Measurements from ENCODE around the gene RAMACL.

The RAMACL gene

GRCh38 chr6:166559211-166559610, 27.3 kb downstream of the RAMACL start:
- ATAC-seq (ENCODE audit: low read depth) = no peak
- H3K9me3 ChIP-seq (ENCODE audit: severe bottlenecking) = no peaks in the 10 kb centered on the region
- no peaks in the 10 kb centered on the region for H3K36me3 ChIP-seq (ENCODE audit: low read depth)
- no peak for DNase-seq (ENCODE audit: low spot score)
- no peak overlapping the region for H3K4me3 ChIP-seq (ENCODE audit: severe bottlenecking)
- H3K4me1 ChIP-seq (ENCODE audit: insufficient read depth, poor library complexity, severe bottlenecking) = peaks cover 24% of the 10 kb centered on the region
- TF ChIP-seq, protein P1, sequence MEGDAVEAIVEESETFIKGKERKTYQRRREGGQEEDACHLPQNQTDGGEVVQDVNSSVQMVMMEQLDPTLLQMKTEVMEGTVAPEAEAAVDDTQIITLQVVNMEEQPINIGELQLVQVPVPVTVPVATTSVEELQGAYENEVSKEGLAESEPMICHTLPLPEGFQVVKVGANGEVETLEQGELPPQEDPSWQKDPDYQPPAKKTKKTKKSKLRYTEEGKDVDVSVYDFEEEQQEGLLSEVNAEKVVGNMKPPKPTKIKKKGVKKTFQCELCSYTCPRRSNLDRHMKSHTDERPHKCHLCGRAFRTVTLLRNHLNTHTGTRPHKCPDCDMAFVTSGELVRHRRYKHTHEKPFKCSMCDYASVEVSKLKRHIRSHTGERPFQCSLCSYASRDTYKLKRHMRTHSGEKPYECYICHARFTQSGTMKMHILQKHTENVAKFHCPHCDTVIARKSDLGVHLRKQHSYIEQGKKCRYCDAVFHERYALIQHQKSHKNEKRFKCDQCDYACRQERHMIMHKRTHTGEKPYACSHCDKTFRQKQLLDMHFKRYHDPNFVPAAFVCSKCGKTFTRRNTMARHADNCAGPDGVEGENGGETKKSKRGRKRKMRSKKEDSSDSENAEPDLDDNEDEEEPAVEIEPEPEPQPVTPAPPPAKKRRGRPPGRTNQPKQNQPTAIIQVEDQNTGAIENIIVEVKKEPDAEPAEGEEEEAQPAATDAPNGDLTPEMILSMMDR (IDR thresholded peaks at IDR 0.05; ENCODE audit: poor library complexity, severe bottlenecking) = no peak
- peak overlapping the region; percentile 95 for H3K27ac ChIP-seq (ENCODE audit: poor library complexity, severe bottlenecking)
- H3K27me3 ChIP-seq (ENCODE audit: insufficient read depth, poor library complexity, severe bottlenecking) = no peaks in the 10 kb centered on the region

DNA sequence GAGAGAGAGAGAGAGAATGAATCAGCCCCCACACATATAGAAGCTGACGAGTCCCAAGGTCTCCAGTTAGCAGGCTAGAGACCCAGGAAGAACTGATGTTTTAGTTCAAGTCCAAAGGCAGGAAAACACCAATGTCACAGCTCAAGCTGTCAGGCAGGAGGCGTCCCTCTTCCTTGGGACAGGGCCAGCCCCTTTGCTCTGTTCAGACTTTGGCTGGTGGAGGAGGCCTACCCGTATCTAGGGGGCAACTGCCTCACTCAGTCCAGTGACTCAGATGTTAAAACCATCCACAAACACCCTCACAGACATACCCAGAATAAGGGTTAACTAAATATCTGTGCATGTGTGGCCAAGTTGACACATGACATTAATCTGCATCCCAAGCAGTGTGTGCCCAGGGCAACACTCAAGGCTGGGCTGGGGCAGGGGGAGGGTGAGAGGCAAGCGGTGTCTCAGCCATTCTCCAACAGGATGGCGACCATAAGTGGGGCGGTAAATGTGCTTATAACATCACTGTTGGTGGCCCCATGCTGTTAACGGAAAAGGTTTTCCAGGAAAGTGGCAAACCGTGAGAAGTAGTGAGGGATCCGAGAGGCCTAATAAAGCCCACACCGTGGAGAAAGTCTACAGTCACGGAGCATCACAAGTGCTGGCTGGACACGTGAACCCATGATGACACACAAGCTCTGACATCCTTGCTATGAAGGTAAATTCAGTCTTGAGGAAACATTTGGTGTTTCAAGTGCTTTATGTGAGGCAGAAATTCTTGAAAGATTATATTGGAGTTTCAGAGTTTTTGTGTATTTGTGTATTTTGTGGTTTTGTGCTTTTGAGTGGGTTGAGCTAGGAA, 28.1 kb downstream of the RAMACL start:
- TF ChIP-seq, protein P1 (IDR thresholded peaks at IDR 0.05; ENCODE audit: poor library complexity, severe bottlenecking) = no peak
- Histone ChIP-seq H3K9me3 (ENCODE audit: severe bottlenecking) (no peaks in the 10 kb centered on the region), H3K4me3 (ENCODE audit: severe bottlenecking) (no peak overlapping the region), H3K4me1 (ENCODE audit: insufficient read depth, poor library complexity, severe bottlenecking) (peaks cover 33% of the 10 kb centered on the region), H3K27ac (ENCODE audit: poor library complexity, severe bottlenecking) (peak overlapping the region; percentile 95), H3K27me3 (ENCODE audit: insufficient read depth, poor library complexity, severe bottlenecking) (no peaks in the 10 kb centered on the region), H3K36me3 (ENCODE audit: low read depth) (no peaks in the 10 kb centered on the region)
- no peak for ATAC-seq (ENCODE audit: low read depth)
- no peak for DNase-seq (ENCODE audit: low spot score)

DNA sequence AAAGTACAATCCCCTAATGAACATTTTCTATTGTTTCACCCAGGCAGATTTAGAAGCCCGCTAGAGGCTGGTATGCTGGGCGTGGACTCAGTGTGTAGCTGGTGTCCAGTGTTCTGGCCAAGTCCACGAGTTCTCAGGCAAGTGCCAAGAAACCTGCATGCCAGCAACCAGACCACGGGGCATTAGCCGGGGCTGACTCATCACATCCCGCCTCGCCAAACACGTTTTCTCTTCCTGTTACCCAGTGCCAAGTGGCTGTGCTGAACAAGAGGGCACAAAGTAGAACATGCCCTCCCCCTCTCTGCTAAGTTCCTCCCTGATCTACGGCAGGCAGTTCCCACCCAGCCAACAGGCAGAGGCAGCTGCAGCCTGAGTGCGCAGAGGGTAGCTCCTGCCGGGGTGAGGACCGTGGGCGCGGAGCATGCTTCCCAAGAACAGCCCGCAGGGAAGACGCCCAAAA, 29.6 kb downstream of the RAMACL start:
- peak; percentile 98 for DNase-seq (ENCODE audit: low spot score)
- TF ChIP-seq, protein P1 (IDR thresholded peaks at IDR 0.05; ENCODE audit: poor library complexity, severe bottlenecking) = no peak

GRCh38 chr6:166556336-166556735, 30.1 kb downstream of the RAMACL start:
- H3K9me3 ChIP-seq (ENCODE audit: severe bottlenecking) = no peaks in the 10 kb centered on the region
- TF ChIP-seq, protein P1 (IDR thresholded peaks at IDR 0.05; ENCODE audit: poor library complexity, severe bottlenecking) = no peak
- ATAC-seq (ENCODE audit: low read depth) = no peak
- H3K4me1 ChIP-seq (ENCODE audit: insufficient read depth, poor library complexity, severe bottlenecking) = peaks cover 38% of the 10 kb centered on the region
- H3K27ac ChIP-seq (ENCODE audit: poor library complexity, severe bottlenecking) = peak overlapping the region; percentile 95
- H3K27me3 ChIP-seq (ENCODE audit: insufficient read depth, poor library complexity, severe bottlenecking) = no peaks in the 10 kb centered on the region
- H3K36me3 ChIP-seq (ENCODE audit: low read depth) = no peaks in the 10 kb centered on the region
- no peak for DNase-seq (ENCODE audit: low spot score)
- no peak overlapping the region for H3K4me3 ChIP-seq (ENCODE audit: severe bottlenecking)

More for the DNA sequence above, 29.6 kb downstream of the RAMACL start:
- Histone ChIP-seq H3K4me3 (ENCODE audit: severe bottlenecking) (no peak overlapping the region), H3K36me3 (ENCODE audit: low read depth) (no peaks in the 10 kb centered on the region), H3K4me1 (ENCODE audit: insufficient read depth, poor library complexity, severe bottlenecking) (peaks cover 38% of the 10 kb centered on the region), H3K27me3 (ENCODE audit: insufficient read depth, poor library complexity, severe bottlenecking) (no peaks in the 10 kb centered on the region), H3K27ac (ENCODE audit: poor library complexity, severe bottlenecking) (peak overlapping the region; percentile 95), H3K9me3 (ENCODE audit: severe bottlenecking) (no peaks in the 10 kb centered on the region)
- peak; percentile 93 for ATAC-seq (ENCODE audit: low read depth)

DNA sequence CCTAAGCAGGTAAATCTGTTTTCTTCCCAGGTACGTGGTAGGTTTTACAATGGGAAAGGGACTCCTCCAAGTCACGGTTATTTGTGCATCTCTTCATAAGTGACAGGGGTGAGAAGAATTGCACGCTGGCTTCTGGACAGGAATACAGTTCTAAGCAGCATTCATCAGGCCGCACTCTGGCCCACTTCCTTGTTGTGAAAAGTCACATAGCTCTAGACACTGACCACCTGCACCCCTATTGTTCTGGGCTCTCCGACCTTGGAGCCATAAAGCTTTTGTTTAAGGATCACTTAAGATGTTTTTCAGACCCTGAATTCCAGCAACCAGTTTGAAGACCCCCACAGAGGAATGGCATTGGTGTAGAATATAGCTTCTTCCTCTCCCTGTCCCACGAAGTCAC, 31.4 kb downstream of the RAMACL start:
- Histone ChIP-seq H3K36me3 (ENCODE audit: low read depth) (peaks cover 5% of the 10 kb centered on the region), H3K4me1 (ENCODE audit: insufficient read depth, poor library complexity, severe bottlenecking) (peaks cover 38% of the 10 kb centered on the region), H3K27ac (ENCODE audit: poor library complexity, severe bottlenecking) (peak overlapping the region; percentile 51), H3K4me3 (ENCODE audit: severe bottlenecking) (no peak overlapping the region), H3K9me3 (ENCODE audit: severe bottlenecking) (no peaks in the 10 kb centered on the region), H3K27me3 (ENCODE audit: insufficient read depth, poor library complexity, severe bottlenecking) (no peaks in the 10 kb centered on the region)
- TF ChIP-seq, protein P1 (IDR thresholded peaks at IDR 0.05; ENCODE audit: poor library complexity, severe bottlenecking) = no peak
- ATAC-seq (ENCODE audit: low read depth) (no peak), DNase-seq (ENCODE audit: low spot score) (no peak)

Measured in RWPE2 (cell line).